Smooth muscle cell of the brain vasculature (primary cell): Measurements from ENCODE around the gene MZF1.

ENCODE experiments used
- DNase-seq: peaks from one replicate; pipeline ENCODE4 v3.0.0-alpha.2; 2012; ENCODE audit warnings: low read depth, low spot score

The MZF1 gene

GRCh38 chr19:58555920-58556621 is 17.1 kb downstream of the MZF1 start:
- no peak for DNase-seq

GRCh38 chr19:58555369-58555885 is 17.7 kb downstream of the MZF1 start:
- DNase-seq = no peak

- DNase-seq = peak; percentile 93
Observed at GRCh38 chr19:58554494-58555368, 18.4 kb downstream of the MZF1 start, which contains the start of gene CHMP2A. CHMP2A (minus strand) TSS chr19:58555105; CDS start chr19:58554212, 893 bp downstream.

GRCh38 chr19:58553799-58554493 is 19.2 kb downstream of the MZF1 start:
- DNase-seq = no peak

- DNase-seq = no peak
Observed at GRCh38 chr19:58552655-58553054, 20.5 kb downstream of the MZF1 start.

- no peak for DNase-seq
Observed at GRCh38 chr19:58551577-58552471, 21.3 kb downstream of the MZF1 start.

- no peak for DNase-seq
Observed at GRCh38 chr19:58551123-58551497, 22.0 kb downstream of the MZF1 start.

GRCh38 chr19:58550362-58551122 is 22.6 kb downstream of the MZF1 start:
- no peak for DNase-seq

- DNase-seq = no peak
Observed at GRCh38 chr19:58549664-58550361, 23.3 kb downstream of the MZF1 start.

- no peak for DNase-seq
Observed at GRCh38 chr19:58548859-58549663, 24.1 kb downstream of the MZF1 start.

- no peak for DNase-seq
Observed at GRCh38 chr19:58547323-58548312, 25.5 kb downstream of the MZF1 start.

- no peak for DNase-seq
Observed at GRCh38 chr19:58546019-58546530, 27.1 kb downstream of the MZF1 start.

- DNase-seq = no peak
Observed at GRCh38 chr19:58545286-58546018, 27.7 kb downstream of the MZF1 start.

GRCh38 chr19:58544591-58545285 is 28.4 kb downstream of the MZF1 start:
- no peak for DNase-seq

GRCh38 chr19:58543826-58544590 is 29.1 kb downstream of the MZF1 start, which contains the start of gene TRIM28:
TRIM28 (plus strand) TSS chr19:58544064; CDS start chr19:58544758, 694 bp downstream.
- peak; percentile 97 for DNase-seq
